NCI-H524 (cell line): Measurements from ENCODE around the gene KAZN.

ENCODE experiments used
- DNase-seq, 2 experiments: peaks; one replicate each; lab custom pipeline; 2025; lab: John Stamatoyannopoulos, UW

KAZN gene

DNA sequence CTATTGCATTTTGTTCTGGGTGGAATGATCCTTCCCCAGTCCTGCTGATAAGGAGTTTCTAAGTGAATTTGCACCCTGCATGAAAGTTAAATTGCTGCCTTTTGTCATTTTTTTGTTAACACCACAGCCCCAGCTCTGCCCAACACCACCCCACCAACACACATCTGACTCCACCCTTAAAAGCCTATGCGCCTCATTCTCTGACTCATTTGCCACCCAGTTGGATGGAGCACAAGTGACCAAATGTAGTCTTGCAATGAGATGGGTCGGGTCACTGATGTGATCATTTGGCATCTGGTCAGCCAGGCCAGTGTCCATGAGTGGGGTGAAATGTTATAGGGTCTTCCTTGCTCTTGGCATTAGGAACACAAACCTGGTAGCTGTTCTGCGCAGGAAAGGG, 256.8 kb downstream of the KAZN start:
- no peak for DNase-seq

DNA sequence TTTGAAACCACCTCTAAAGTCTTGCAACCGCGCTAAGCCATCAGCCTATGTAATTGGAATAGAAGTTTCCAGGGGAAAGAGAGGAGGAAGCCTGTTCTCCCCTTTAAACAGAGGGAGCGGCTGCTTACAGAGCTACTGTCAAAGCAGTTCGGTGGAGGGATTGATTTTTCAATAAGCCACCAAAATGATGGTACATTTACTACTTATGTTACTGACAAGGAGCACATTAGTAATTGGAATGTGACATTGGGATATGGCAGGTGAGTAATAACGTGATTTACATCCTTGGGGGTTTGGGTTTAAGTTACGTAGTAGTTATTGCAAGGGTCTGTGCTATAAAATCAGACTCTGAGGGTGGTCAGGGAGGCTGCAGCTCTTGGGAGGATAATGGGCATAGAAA, 257.3 kb downstream of the KAZN start:
- no peak for DNase-seq

DNA sequence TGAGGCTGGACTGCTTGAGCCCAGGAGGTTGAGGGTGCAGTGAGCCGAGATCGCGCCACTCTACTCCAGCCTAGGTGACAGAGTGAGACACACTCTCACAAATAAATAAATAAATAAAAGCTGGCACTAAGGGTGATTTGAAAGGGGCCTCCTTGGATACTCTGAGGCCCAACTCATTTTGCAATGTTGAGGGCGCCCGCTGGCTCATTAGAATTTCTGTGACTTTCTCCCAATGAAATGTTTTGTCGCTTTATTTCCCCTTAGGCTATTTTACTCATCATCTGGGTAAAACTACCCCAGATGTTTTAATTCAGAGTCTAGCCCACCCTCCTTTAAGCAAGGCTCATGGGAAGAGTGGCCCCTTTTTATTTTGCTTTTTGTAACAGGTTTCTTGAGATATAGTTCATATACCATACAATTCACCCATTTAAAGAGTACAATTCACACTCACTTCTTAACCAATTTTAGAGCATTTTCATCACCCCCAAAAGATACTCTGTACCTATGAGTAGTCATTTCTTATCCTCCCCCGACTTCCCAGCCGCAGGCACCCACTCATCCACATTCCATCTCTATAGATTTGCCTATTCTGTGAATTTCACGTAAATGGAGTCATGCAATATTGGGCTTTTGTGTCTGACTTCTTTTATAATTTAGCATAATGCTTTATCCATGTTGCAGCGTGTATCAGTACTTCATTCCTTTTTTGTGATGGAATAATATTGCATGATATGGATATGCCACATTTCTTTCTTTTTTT, 259.1 kb downstream of the KAZN start:
- DNase-seq: no peak

DNA sequence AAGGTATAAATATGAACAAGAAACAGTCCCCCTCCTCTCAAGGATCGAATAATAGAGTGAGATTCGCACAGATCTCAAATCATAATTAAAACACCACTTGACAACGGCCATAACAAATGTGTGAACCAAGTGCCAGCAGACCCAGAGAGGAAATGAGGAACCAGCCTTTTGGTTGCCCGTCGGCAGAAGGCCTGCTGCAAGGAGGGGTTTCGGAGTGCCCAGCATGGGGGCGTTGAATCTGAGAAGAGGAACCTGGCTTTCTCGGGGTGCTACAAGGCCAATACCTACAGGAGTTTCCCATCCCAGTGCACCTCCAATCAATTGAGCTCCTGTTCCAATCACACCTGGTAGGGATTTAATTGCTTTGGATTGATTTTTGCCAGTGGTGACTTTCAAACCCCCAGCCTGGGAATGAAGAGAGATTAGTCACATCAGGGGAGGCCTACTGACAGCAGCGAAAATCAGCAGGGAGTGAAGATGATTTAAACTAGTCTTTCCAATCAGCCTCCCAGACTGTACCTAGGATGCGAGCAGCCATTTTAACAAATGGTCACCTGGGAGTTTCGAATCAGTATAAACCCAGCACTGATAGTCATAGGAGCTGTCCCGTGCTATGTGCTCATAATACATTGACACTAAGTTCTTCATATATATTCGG, 263.8 kb downstream of the KAZN start:
- DNase-seq: no peak

DNA sequence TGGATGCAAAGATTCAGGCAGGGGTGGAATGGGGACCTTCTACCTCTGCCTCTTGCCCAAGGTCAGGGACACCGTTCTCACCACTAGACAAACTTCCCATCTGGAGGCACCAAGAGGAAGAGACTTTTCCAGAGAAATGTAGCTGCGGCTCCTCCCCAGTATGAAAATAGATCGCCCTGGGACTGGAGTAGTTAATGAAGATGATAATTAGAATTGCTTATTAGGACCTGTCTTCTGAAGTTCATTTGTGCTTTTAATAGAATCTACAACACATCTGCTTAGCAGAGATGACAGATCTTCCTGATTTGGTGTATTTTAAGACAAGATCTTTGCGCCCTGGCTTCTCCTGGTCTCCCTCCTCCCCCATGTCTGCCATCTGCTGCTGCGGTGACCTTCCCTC, 266.6 kb downstream of the KAZN start:
- no peak for DNase-seq

DNA sequence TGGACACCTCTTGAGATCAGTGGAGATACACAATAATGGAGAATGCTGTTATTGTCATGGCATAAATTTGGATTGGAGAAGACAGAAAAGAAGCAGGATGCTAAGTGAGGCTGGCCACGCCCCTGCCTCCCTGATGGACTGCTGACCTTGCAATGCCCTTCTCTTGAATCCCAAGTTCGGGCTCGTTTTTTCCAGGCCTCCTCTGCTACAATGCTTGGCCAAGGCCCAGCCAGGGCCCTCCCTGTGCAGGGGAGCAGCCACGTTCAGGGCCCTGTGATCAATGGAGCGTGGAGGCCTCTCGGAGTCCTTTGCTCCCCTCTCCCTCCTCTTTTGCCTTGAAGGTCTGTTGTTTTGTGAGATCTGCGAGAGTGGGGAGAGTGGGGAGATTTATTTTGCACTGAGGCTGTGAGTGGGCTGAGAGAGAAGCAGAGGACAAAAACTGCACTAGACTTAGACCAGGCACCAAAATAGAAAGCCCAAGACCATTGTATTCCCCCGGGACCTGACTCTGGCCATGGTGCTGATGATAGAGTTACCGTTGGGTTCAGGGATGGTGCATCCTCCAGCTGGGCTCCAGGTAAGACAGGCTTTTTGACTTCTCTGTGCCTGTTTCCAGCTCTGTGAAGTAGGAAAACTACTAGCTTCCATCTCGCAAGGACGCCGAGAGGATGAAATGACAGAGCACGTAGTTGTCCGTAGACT, 268.6 kb downstream of the KAZN start:
- no peak for DNase-seq

DNA sequence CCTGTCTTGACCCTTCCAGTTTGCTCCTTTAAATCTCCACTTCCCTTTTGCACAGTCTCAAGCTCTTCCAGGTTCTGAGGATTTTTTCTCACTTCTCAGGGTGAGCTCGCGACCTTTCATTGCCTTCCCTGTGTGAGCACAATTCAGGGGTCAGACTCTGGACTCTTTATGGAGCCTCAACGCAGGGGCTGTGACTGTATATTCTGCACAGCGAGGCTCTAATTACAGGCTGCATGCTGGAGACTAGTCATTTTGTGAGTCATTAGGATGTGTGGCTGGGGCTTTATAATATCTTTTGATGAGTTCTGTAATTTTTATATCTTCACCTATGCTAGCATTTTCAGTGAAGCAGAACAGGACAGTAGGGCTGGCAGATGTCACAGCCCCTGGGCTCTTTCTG, 270.7 kb downstream of the KAZN start:
- no peak for DNase-seq

DNA sequence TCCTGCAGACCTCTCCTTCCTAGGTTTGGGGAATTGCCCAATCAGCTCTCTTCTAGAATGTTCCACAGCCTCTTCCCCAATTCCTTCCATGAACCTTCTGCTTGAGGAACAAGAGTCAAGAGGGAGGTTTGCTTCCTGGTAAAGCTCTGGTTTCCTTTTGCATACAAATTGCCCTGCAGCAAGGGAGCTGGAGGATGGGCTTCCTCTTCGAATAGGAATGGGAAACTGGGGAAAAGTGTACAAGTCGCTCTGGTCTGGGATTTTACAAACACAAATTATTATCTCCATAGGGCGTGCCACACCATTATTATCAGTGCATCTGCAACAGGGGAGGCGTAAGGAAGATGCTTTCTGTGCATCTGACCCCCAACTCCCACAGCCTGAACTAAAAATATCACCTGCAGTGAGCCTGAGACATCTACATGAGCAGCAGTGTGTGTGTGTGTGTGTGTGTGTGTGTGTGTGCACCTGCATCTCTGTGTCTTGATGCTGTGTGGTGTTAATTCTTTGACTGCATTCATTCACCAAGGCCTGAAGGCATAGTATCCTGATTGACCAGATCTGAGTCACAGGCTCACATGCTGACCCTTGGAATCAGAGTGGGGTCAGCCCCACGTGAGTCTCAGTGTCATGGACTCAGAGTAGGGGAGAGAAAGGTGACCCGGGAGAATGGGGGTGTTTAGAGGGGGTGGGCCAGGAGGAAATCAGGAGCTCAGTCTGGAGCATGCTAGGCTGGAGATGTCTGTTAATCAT, 272.9 kb downstream of the KAZN start:
- DNase-seq: no peak

DNA sequence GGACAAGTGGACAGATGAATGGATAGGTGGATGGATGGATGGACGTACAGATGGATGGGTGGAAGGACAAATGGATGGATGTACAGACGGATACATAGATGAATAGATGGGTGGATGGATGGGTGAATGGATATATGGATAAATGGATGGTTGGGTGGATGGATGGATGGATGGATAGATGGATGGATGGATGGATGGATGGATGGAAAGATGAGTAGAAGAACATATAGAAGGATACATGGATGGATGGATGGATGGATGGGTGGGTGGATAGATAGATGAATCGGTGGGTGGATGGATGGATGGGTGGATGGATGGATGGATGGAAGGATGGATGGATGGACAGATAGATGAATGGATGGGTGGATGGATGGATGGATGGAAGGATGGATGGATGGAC, 274.3 kb downstream of the KAZN start:
- no peak for DNase-seq

DNA sequence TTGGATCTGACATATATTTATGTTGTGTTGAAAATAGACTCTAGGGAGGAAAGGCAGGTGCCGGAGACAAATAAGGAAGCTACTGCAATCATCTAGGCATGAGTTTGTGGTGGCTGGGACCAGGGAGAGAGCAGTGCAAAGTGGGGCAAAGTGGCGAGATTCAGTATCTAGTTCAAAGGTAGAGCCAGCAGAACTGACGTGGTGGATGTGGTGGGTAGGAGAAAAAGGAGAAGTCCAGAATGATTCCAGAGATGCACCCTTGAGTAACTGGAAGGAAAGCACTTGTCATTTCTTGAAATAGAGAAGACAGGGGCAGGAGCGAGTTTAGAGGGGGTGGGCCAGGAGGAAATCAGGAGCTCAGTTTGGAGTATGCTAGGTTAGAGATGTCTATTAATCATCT, 275.2 kb downstream of the KAZN start:
- no peak for DNase-seq

DNA sequence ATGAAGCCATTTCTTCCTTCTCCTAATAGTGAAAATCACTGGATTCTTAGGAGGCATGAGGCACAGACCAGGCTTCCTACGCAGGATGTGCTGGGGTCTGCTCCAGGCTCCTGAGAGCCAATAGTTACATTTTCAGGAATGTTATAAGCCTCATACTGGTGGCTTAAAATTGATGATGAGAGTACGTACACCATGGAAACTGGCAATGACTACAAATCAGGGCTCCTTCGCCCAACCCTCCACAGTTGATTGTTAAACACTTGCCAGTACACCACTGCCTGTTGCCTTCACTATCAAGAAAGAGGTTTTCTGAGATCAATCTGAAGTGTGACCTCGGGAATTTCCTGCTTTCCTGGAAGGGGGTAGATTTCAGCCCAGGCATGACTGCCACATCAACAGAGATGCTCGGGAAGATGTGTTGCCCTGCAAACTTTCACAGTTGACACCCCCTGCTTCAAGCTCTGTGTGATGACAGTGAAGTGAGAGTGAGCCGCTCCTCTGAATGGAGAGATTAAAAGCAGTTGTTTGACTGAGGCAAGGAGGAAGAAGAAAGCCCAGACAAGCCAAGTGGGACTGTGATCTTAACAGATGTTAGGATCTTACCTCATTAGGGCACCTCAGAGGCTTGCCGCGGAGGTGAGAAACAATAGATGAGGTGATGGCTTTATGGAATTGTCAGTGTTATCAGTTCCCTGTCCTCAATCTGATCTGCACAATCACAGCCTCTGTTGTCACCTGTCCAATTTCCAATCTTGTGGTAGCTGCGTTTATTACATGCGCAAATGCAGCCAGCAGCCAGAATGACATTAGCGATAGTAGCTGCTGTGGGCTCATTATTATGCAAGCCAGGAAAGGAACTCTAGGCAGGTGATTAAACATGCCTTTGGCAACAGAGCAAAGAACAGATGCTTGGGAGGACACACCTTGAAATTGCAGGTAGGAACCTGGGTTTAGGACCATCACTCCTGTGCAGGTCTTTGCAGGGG, 277.3 kb downstream of the KAZN start:
- no peak for DNase-seq

DNA sequence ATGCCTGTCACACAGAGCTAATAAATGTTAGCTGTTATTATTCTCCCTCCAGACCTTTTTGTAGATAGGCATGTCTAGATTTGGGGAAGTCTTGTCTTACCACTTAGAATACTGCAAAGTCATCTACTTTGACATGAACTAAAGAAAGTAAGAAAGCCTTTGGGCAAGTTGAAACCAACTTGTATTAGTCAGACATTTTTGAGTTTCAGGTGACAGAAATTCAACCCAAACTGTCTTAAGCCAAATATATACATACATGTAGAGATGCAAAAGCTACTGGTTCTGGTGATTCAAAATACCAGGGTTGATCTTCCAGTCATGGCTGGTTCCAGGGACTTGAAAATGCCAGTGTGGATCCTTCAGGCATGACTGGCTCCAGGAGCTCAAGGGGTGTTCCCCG, 278.3 kb downstream of the KAZN start:
- no peak for DNase-seq

DNA sequence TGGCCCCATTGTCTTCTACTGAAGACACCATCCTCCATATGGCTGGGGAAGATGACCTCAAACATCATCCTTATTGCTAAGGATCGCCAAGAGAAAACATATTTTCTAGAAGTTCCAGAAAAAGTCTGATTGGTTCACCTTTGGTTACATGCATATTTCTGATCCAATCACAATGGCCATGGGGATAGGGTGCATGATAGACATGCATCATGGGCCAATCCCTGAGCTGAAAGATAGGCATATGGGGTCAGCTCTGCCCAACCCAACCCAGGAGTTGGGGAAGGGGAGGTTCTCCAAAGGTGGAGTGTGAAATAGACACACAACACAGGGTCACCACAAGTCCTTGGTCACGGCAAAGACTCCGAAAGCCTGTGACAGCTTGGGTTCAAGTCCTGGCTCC, 278.7 kb downstream of the KAZN start:
- no peak for DNase-seq

DNA sequence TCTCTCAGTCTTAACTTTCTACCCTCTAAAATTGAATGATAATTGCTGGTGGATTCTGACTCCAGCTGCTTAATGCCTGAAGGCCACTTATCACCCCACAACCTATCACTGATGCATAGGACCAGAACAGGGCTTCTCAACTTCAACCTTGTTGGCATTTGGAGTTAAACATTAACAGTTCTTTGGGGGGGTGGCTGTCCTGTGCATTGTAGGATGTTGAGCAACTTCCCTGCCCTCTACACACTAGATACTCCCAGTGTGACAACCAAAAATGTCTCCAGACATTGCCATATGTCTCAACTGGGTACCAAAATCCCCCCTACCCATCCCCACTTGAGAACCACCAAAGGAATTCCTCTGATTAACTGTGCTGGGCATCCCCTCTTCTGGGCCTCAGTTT, 279.6 kb downstream of the KAZN start:
- DNase-seq: no peak

DNA sequence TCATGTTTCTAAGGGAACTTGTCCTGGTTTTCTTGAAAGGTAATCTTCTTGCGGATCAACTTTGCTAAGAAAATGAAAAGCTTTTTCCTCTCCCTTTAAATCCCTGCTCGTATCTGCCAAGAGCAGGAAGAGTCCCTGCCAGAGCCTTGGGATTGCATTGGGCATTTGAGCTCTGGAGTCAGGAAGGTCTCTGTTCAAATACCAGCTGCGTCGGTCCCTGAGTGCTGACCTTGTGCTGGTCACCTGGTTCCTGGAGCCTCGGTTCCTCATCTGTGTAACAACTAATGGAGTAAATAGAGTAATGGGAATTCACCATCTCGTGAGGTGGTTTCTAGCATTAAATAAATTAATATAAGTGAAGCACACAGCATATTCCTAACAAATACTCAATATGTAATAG, 280.5 kb downstream of the KAZN start:
- no peak for DNase-seq

DNA sequence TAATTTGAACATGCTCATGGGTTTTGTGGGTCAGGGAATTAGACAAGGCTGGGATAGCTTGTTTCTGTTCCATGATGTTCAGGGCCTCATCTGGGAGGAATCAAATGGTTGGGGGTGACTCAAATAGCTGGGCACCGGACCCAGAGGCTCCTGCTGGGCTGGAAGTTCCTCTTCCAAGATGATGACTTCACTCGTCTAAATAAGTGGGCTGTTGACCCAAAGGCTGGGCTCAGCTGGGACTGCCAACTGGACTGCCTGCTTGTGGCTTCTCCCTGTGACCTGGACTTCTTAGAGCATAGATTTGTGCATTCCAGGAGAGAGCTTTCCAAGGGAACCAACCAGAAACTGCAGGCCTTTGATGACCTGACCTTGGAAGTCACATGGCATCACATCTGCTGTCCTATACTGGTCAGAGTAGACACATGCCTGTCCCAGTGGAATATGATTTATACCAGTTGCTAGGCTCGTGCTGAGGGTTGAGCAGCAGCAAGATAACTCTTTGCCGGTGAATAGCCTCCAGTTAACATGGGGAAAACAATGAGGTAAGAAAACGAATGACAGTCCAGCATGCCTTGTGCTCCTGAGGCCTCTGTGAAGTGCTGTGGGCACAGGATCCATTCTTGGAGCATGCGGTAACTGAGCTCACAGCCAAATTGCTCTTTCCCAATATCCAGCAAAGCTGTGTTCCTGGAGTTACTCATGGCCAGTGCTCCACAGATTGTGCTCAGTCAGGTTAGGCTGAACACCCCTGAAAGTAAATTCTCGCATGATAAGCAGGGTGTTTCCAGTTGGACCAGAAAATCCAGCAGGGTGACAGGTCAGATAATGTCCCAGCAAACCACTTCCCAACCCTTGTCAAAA, 282.2 kb downstream of the KAZN start:
- no peak for DNase-seq

DNA sequence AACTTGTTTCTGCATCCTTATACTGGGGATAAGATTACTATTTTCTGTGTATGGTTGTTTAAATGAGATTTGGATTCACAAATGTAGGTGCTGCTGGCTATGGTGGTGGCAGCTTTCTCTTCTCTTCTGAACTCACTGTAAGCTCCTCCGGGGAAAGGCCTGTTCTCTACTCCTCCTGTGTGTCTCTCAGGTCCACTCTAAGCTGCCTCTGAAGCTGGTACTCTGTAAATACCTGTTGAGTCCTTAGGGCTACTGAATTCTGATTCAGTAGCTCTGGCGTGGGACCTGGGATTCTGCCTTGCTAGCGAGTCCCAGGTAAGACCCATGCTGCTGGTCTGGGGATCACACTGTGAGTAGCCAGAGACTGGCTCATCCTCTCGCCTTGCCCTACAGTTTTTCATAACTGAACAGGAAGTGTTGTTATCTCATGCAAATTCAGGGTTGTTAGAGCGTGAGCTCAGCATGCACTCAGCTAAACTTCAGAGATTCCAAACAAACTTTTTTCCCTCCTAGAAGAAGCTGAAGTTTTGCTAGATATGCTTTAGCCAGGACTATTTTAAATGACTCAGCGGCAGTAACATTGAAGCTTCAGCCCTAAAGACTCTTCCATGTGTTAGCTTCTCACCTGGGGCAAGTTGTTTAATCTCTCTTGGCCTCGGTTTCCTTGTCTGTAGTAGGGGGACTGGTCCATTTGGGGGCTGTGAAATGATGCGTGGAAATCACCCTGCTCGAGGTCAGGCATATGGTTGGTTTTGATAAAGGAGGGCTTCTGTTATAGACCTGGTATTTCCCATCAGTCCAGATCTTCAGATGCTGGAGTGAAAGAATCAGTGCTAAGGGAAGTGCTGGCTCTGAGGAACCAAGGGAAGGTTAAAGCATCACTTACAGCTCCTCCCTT, 283.5 kb downstream of the KAZN start:
- DNase-seq: no peak

DNA sequence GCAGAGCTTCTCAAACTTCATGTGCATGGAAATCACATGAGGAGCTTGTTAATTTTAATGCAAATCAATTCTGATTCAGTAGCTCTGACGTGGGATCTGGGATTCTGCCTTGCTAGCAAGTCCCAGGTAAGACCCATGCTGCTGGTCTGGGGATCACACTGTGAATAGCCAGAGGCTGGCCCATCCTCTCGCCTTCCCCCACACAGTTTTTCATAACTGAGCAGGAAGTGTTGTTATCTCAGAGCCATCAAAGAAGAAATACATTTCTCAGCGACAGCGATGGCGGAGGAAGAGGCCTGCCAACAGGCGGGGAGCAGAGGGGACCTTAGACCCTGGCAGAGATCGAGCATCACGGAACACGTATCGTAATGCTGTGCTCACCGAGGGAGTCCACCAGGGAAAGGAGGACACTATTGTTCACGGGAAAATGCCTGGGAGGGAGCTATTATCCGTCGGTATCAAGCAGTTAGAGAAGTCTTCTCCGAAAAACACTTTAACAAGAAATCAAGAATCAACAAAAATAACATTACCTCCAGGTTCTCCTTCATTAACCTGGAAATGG, 286.2 kb downstream of the KAZN start:
- DNase-seq: no peak

DNA sequence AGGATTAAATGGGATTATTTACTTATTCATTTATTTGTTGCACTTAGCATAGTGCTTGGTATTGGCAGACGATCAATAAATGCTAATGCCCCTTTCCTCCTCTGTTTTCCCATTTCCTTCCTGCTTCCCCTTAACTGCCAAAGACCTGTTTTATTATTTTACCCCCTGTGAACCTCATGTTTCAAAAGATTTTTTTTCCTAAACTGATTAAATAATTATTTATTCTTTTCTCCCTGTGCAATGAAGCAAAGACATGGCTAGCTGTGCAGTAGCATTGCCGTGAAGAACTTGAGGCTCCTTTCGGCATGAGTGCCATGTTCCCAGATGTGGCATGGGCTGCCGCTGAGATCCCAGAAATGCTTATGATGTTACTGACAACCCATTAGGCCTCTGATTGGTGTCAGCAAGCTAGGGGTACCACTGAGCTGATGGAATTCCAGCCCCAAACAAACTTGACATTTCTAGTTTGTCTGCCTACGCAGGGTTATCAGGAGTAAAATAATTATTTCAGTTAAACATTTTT, 288.6 kb downstream of the KAZN start:
- DNase-seq: no peak
